Mesothelial cell of epicardium (in vitro differentiated cells): ENCODE results near the gene C17orf75. TPM values are rescaled to one million over a fixed set of nuclear protein-coding genes. Genes with fewer than 3 reads are reported as not detected.

ENCODE experiments used
- DNase-seq, 2 experiments: peaks; one replicate each; pipeline ENCODE4 v3.0.0; 2021; ENCODE audit warnings: low spot score in 2 of 2; ENCODE audit not compliant: unreplicated experiment in 2 of 2
- H3K27ac Mint-ChIP-seq: 2 replicates; pipeline ENCODE4 v1.8.0; 2021; ENCODE audit warnings: mixed read lengths
- H3K27me3 Mint-ChIP-seq: 2 replicates; pipeline ENCODE4 v1.8.0; 2021; ENCODE audit warnings: low read depth, mixed read lengths
- H3K36me3 Mint-ChIP-seq: 2 replicates; pipeline ENCODE4 v1.8.0; 2021; ENCODE audit warnings: mixed read lengths
- H3K4me1 Mint-ChIP-seq: 2 replicates; pipeline ENCODE4 v1.8.0; 2021; ENCODE audit warnings: mixed read lengths
- H3K4me3 Mint-ChIP-seq: 2 replicates; pipeline ENCODE4 v1.8.0; 2021; ENCODE audit warnings: mild to moderate bottlenecking, moderate library complexity, mixed read lengths
- H3K9me3 Mint-ChIP-seq: 2 replicates; pipeline ENCODE4 v1.8.0; 2021; ENCODE audit warnings: mixed read lengths
- total RNA-seq: library from RNA; stranded (reverse); gene quantifications from 3 replicates; pipeline ENCODE4 v1.2.1, GENCODE V29; 2021
- TF ChIP-seq, protein P1 (sequence below): fragments of 200-600 bp; sonication (generic); IDR thresholded peaks from one replicate; pipeline ENCODE4 v1.5.0; 2021; ENCODE audit warnings: antibody characterized with exemption; ENCODE audit not compliant: unreplicated experiment

The C17orf75 gene
- total RNA-seq, 1 donor from 2014 or later: 34.3 TPM

DNA sequence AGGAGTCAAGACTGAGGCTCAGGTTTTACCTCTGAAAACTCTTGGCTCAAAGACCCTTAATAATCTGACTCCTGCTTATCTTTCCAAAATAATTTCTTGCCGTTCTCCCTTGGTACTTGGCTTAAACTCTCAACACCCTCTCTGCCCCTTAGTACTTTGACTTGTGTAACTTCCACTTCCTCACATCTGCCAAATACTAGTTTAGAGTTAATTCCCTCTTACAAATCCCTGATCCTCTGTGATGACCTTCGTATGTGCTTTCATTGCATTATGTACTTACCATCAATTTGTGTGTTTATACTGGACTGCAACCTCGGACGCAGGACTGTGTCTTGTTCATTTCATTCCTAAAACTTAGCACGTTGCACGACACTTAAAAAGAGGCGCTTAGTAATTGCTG is 43.1 kb upstream of the C17orf75 start:
- TF ChIP-seq, protein P1, sequence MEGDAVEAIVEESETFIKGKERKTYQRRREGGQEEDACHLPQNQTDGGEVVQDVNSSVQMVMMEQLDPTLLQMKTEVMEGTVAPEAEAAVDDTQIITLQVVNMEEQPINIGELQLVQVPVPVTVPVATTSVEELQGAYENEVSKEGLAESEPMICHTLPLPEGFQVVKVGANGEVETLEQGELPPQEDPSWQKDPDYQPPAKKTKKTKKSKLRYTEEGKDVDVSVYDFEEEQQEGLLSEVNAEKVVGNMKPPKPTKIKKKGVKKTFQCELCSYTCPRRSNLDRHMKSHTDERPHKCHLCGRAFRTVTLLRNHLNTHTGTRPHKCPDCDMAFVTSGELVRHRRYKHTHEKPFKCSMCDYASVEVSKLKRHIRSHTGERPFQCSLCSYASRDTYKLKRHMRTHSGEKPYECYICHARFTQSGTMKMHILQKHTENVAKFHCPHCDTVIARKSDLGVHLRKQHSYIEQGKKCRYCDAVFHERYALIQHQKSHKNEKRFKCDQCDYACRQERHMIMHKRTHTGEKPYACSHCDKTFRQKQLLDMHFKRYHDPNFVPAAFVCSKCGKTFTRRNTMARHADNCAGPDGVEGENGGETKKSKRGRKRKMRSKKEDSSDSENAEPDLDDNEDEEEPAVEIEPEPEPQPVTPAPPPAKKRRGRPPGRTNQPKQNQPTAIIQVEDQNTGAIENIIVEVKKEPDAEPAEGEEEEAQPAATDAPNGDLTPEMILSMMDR: no peak
- no peaks in the 10 kb centered on the region for H3K27me3 Mint-ChIP-seq
- H3K27ac Mint-ChIP-seq: no peak overlapping the region
- no peak overlapping the region for H3K4me3 Mint-ChIP-seq
- H3K36me3 Mint-ChIP-seq: peaks cover 20% of the 10 kb centered on the region
- H3K9me3 Mint-ChIP-seq: no peaks in the 10 kb centered on the region
- H3K4me1 Mint-ChIP-seq: peaks cover 5% of the 10 kb centered on the region
- no peak for DNase-seq

DNA sequence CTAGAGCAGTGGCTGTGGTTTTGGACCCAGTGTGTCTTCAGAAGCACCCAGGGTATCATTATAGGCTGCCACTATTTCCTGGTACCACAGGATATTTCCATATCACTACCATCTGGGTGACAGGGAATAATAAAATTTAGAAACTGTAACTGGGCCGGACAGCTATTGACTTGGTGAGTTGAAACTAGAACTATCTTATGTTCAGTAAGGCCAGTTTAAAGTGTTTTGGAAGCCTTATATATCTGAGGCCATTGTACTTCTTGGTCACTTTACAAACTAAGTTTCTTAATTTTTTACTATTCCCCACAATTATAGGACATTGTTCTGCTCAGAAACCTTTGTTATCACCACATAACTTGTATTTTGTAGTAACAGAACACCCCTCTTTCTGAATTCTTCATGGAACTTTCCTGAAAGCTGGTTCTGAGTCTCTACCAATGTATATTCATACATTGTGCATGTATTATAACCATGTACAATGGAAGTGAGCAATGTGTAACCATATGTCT is 42.0 kb upstream of the C17orf75 start:
- no peak overlapping the region for H3K27ac Mint-ChIP-seq
- no peak for DNase-seq
- H3K36me3 Mint-ChIP-seq: peaks cover 20% of the 10 kb centered on the region
- no peaks in the 10 kb centered on the region for H3K27me3 Mint-ChIP-seq
- TF ChIP-seq, protein P1: no peak
- no peaks in the 10 kb centered on the region for H3K9me3 Mint-ChIP-seq
- peaks cover 5% of the 10 kb centered on the region for H3K4me1 Mint-ChIP-seq
- H3K4me3 Mint-ChIP-seq: no peak overlapping the region

DNA sequence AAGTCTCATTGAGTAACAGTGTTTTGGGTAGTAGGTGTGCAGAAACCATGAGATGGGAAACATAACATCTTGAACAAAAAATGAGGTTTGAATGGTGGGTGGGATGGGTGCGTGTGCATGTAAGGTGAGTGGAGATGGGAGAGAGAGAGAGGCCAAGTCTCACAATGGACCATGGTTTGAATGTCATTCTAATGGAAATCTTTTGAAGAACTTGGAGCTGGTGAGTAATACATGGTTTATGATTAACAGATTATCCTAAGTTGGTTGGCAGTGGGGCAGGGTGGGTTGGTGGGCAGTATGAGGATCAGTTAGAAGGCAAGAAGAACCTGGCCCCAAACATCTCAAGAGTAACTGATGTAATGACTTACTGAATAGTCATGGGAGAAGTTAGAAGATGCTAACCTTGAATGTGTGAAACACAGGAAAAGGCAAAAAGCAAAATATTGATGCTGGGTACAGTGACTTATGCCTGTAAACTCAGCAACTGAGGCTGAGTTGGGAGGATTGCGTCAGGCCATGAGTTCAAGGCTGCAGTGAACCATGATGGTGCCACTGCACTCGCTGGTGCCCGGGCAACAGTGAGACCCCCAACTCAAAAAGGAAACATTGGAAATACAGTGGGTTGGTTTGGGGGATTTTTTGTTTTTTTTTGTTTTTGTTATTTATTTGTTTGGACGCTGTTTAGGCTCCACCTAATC is 40.7 kb upstream of the C17orf75 start:
- H3K9me3 Mint-ChIP-seq: no peaks in the 10 kb centered on the region
- no peak for DNase-seq

DNA sequence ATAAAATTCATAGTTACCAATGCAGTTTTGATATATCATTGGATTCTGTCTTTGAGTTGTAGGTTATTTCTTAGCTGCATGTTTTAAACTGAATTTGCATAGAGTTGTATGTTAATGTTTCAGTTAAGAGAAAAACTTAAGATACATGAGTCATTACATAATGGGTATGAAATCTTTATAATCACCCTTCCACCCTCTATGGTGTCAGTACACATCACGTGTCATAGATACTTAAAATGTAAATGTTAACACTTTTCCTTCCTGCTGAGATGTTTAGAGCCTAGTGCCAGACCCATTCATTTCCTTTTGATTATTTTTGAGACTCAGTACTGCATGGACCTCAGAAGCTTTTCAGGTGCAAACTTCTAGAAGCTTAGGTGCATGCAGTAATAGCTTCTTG is 28.5 kb upstream of the C17orf75 start:
- Mint-ChIP-seq H3K4me1 (no peaks in the 10 kb centered on the region), H3K9me3 (no peaks in the 10 kb centered on the region), H3K36me3 (peaks cover 34% of the 10 kb centered on the region), H3K27me3 (no peaks in the 10 kb centered on the region), H3K4me3 (no peak overlapping the region), H3K27ac (no peak overlapping the region)
- TF ChIP-seq, protein P1: no peak
- DNase-seq: no peak

More for the DNA sequence above, 40.7 kb upstream of the C17orf75 start:
- Mint-ChIP-seq H3K27me3 (no peaks in the 10 kb centered on the region), H3K36me3 (peaks cover 28% of the 10 kb centered on the region), H3K27ac (no peak overlapping the region), H3K4me1 (peaks cover 5% of the 10 kb centered on the region), H3K4me3 (no peak overlapping the region)
- TF ChIP-seq, protein P1: no peak

DNA sequence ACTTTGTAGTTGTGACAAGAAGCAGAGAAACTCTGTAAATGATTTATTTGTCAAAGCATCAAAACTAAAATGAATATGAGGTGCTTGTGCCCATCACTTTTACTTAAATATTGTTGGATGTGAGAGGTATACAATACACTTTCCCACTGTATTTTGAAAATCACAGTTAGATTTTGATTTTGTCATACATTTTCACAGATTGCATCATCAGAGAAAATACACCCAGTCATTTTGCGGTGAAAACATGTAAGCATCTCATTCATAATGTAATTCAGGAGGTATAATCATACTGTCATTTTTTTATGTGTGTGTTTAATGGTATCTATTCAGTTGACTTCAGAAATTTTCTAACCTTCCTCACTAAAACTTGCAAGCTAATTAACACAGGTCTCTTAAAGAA is 19.3 kb upstream of the C17orf75 start:
- H3K36me3 Mint-ChIP-seq: peaks cover 44% of the 10 kb centered on the region
- no peak overlapping the region for H3K4me3 Mint-ChIP-seq
- DNase-seq: no peak
- no peaks in the 10 kb centered on the region for H3K4me1 Mint-ChIP-seq
- peak overlapping the region; percentile 53 for H3K27ac Mint-ChIP-seq
- no peaks in the 10 kb centered on the region for H3K9me3 Mint-ChIP-seq
- H3K27me3 Mint-ChIP-seq: no peaks in the 10 kb centered on the region
- TF ChIP-seq, protein P1: no peak
